GM12864 (cell line): Measurements from ENCODE around the gene FOSL2.
A peak's percentile ranks its signal among the peaks of the same experiment; 100 is the strongest.

Experiments
- DNase-seq: peaks from one replicate; pipeline ENCODE4 v3.0.0-alpha.2; 2011; ENCODE audit warnings: low read depth
- H3K4me3 ChIP-seq: 2 replicates; pipeline ENCODE4 v1.5.1; 2011; ENCODE audit warnings: mild to moderate bottlenecking, low read depth, low read length, control low read depth
- TF ChIP-seq, protein P1 (sequence below): IDR thresholded peaks from 2 replicates; pipeline ENCODE4 v1.5.1; 2011; ENCODE audit warnings: low read depth, mild to moderate bottlenecking, moderate library complexity, low read length, control low read depth, inconsistent platforms; ENCODE audit errors: missing control alignments

The FOSL2 gene

DNA sequence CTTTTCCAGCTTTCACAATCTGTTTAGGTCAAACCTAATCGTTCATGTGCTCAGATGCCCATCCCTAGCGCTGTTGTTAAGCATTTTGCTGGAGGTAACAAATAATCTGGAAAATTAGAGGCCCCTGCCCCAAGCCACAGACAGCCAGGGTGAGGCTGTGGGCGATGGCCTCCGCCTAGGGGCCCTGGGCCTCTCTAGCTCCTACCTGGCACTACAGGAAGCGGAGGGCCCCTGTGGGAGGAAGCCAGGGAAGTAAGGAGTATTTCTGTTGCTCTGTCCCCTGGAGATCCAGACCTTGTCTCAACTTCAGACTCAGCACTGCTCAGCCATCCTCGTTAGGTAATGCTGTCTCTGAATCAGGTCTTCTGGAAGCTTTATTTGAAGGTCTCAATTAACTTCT, 12.4 kb upstream of the FOSL2 start:
- TF ChIP-seq, protein P1, sequence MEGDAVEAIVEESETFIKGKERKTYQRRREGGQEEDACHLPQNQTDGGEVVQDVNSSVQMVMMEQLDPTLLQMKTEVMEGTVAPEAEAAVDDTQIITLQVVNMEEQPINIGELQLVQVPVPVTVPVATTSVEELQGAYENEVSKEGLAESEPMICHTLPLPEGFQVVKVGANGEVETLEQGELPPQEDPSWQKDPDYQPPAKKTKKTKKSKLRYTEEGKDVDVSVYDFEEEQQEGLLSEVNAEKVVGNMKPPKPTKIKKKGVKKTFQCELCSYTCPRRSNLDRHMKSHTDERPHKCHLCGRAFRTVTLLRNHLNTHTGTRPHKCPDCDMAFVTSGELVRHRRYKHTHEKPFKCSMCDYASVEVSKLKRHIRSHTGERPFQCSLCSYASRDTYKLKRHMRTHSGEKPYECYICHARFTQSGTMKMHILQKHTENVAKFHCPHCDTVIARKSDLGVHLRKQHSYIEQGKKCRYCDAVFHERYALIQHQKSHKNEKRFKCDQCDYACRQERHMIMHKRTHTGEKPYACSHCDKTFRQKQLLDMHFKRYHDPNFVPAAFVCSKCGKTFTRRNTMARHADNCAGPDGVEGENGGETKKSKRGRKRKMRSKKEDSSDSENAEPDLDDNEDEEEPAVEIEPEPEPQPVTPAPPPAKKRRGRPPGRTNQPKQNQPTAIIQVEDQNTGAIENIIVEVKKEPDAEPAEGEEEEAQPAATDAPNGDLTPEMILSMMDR: no peak
- DNase-seq: no peak
- H3K4me3 ChIP-seq: no peak overlapping the region

DNA sequence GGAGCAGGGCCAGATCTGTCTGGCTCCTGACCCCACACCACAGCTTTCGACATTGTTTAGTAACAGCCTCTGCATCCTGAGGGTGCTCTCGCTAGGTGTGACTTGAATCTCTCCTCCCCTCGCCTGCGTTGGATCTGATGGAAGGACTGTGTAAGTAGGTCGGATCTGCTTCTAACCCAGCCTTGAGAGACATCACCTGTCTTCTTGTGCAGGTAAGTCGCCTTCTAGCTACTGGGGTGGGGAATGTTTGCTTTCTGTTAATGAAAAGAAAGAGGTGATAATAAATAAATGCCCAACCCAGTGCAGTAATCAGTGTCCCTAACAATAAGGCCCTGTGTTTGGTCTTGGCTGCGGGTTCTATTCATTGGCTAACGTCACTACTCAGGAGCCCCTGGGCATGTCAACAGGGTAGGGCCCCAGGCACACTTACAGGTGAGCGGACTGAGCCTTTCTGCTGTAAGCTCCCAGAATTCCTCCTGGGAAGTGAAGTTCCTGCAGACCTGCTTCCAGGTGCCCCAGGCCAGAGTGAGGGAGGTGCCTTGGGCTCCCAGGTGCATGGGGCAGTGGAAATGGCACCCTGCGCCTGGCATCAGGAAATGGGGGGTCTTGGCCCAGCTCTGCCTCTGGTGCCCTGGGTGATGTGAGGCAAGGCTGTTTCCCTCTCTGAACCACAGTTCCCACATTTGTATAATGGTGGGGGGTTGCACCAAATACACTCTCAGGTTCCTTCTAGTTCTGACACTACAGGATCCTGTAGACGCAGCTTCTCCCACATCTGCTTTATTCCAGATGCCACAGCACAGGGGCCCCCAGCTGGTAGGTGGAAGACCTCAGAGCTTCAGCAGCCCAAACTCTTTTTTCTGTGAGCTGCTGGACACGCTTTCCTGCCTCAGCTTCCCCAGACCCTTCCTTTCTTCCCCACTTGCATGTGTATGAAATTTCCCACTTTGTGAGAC, 11.2 kb upstream of the FOSL2 start:
- H3K4me3 ChIP-seq: no peak overlapping the region
- DNase-seq: no peak

DNA sequence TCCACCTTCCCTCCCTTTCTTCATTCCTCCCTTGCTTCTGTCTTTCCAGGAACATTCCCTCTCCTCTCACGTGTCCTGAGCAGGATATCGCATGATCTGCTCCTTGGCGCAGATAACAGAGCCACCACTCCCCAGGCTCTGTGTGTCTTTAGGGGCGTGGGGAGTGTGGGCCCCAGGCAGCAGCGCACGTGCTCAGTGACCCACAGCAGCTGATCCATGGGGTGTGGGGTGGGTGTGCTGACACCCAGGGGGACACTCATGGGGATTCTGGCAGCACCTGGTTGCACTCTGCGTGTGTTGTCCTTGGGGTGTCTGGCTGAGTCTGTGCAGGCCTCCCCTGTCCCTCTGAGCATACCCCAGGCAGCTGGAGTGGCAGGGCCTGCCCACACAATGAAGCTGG, 9.9 kb upstream of the FOSL2 start:
- DNase-seq: no peak
- no peak overlapping the region for H3K4me3 ChIP-seq
- TF ChIP-seq, protein P1: no peak

More for the DNA sequence above, 11.2 kb upstream of the FOSL2 start:
- TF ChIP-seq, protein P1: no peak

DNA sequence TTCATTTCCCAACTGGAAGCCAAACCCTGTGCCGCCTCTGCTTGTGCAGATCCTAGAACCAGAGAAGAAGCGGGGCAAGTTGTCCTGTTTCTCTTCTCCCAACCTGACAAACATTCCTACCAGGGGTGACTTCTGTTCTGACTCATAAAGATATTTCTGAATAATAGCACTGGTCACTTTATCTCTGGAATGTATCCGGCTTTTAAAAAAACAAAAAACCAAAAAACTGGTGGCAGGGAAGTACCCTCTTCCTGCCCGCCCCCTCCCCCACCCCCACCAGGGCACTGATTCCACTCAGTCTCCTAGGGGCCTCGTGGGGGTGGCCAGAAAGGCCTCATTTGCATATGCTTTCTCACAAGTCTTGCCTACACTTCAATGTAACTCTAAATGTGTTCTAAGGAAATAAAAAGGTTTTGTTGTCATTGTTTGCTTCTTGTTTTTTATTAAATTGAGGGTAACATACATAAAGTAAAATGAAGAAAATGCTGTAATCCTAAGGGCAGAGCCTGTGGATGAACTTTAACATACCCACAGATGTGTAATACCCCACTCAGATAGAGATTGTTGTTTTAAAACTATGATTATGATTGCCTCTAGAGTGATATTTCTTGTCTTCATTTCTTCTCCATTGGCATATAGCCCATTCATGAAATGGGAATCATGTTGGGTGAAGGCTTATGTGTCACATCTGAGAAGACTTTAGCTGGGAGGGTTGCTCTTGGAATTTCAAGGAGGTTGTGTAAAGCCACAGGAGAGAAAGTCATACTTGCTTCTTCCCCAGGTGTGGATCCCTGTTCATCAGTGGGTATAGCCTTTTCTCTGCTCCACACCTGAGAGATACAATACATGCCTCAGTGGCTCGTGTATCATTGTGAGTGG, 5.3 kb upstream of the FOSL2 start:
- no peak overlapping the region for H3K4me3 ChIP-seq
- DNase-seq: no peak
- TF ChIP-seq, protein P1: no peak

DNA sequence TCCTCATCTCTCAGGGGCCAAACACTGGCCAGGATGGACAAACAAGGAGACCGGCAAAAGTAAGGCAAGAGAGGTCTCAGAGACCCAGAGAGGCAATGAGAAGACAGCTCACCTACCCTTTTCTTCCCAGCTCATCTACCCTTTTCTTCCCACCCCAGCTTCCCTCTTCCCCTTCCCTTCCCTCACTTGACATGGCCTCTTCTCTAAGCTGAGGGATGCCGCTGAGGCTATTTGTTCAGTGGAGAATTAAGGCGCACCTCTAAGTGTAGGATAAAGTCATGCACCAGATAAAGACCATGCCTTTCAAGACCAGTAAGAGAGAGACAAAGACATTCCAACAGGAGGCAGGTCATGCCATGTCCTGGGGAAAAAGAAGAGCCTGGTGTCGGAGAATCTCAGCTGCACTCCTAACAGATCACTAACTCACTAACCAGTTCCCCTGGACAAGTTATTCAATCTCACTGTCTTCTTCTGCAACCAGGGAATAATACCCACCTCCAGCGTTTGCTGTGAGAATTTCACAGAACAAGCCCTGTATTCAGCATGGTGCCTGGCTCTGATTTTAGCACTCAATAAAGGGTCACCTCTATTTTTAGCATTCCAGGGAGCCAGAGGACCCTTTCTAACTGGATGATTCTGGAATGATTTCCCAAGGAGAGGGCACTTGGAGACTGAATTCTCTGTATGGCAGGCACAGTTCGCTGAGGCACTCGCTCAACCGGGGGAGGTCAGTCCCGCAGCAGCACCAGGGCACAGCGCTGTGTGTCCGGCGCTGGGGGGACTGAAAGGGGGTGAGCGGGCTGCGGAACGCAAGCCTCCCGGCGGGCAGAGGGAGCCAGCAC, 3.0 kb upstream of the FOSL2 start:
- TF ChIP-seq, protein P1: no peak
- no peak for DNase-seq
- H3K4me3 ChIP-seq: peak overlapping the region; percentile 68

DNA sequence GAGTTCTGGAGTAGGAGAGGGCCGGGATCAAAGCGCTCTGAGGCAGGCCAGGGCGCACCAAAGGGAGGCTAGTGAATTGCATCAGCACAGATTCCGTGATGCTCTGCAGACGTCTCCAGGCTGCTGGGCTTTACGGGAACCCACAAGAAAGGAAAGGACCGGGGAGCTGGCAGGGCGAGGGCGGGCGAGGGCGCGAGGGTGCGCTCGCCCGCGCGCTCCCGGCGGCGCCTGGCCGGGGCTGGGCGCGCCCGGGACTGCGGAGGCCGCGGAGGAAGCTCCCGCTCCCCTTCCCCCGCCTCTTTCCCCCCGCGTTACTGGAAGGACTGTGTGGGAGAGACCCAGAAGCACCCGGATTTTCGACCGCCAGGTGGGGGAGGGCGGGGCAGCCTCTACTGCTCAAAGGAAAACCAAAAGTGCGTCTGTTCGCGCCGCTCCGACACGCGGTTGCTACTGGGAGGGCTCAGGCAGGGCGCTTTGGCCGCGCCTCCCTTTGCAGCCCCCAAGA, 2.4 kb upstream of the FOSL2 start:
- H3K4me3 ChIP-seq: peak overlapping the region; percentile 68
- TF ChIP-seq, protein P1: no peak
- peak; percentile 49 for DNase-seq
